HUES6 (cell line): Measurements from ENCODE around the gene CUEDC1.

Source experiments
- H3K27ac ChIP-seq: 2 replicates; pipeline ENCODE4 v1.7.0; 2013; ENCODE audit warnings: low read depth, mild to moderate bottlenecking, low read length, inconsistent platforms
- H3K27me3 ChIP-seq: 2 replicates; pipeline ENCODE4 v1.6.1; 2013; ENCODE audit warnings: low read length; ENCODE audit not compliant: control insufficient read depth, insufficient read depth
- H3K36me3 ChIP-seq: 2 replicates; pipeline ENCODE4 v1.6.1; 2013; ENCODE audit warnings: low read length; ENCODE audit not compliant: control insufficient read depth, insufficient read depth
- H3K4me1 ChIP-seq: 2 replicates; pipeline ENCODE4 v1.6.1; 2013; ENCODE audit warnings: low read length; ENCODE audit not compliant: control insufficient read depth, insufficient read depth
- H3K4me3 ChIP-seq: 2 replicates; pipeline ENCODE4 v1.5.1; 2013; ENCODE audit warnings: low read depth, low read length
- H3K9ac ChIP-seq: one replicate; pipeline ENCODE4 v1.6.1; 2013; ENCODE audit warnings: mild to moderate bottlenecking, low read length
- H3K9me3 ChIP-seq: 2 replicates; pipeline ENCODE4 v1.6.1; 2013; ENCODE audit warnings: low read depth, low read length; ENCODE audit not compliant: control insufficient read depth, insufficient read depth

Gene CUEDC1

DNA sequence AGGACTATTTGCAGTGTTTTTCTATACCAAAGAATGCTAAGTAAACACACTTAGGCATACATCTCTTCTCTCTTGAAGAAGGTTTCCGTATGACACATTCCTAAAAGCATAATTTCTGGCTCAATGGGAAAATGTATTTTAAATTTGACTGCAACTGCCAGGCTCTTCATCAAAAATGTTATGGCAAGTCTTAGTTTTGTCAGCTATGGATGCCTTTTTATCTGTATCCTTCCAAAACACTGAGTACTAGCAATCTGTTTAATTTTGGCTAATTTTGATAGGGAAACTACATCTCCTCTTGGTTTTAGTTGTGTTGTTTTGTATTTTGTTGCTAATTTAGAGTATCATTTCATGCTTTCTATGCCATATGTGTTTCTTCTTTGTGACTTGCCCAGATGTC lies 140.8 kb downstream of the CUEDC1 start:
- Histone ChIP-seq H3K27ac (no peak overlapping the region), H3K36me3 (no peaks in the 10 kb centered on the region), H3K27me3 (no peaks in the 10 kb centered on the region), H3K9me3 (no peaks in the 10 kb centered on the region), H3K4me3 (no peak overlapping the region), H3K4me1 (0 out of 2 replicates have a peak, but pooled peaks cover 5% of the 10 kb centered on the region), H3K9ac (no peak overlapping the region)

DNA sequence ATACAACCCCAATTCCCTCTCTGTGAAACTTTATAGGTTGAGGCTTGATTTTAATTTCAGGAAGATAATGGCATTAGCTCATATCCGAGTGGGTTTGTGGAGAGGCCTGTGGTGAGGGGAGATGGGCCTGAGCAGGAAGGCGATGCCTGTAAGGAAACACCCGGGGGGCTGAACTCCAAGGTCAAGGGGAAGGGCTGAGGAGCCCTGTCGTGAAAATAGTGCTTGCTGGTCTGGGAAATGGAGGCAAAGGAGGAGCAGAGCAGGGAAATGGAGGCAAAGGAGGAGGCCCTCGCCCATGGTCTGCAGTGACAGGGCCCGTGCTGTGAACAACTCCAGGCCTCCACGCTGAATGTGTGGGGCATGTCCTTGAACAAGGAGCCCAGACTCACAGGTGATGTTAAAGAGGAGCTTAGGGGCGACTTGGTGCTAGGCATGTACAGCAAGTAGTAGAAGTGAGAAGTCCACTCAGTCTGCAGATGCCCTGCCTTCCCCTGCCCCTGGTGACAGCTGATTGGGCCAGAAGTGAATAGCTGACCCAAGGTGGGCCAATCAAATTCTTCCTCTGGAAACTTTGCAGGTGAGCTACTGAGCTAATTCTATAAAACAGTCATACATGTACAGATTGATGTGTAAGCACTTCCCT lies 143.5 kb downstream of the CUEDC1 start:
- no peak overlapping the region for H3K27ac ChIP-seq
- no peaks in the 10 kb centered on the region for H3K36me3 ChIP-seq
- H3K27me3 ChIP-seq = no peaks in the 10 kb centered on the region
- H3K9me3 ChIP-seq = no peaks in the 10 kb centered on the region
- H3K4me1 ChIP-seq = 0 out of 2 replicates have a peak, but pooled peaks cover 5% of the 10 kb centered on the region
- H3K9ac ChIP-seq = no peak overlapping the region
- H3K4me3 ChIP-seq = no peak overlapping the region
